ENCODE results near the gene SETDB1. TPM values are rescaled to one million over a fixed set of nuclear protein-coding genes. Genes with fewer than 3 reads are reported as not detected.

The SETDB1 gene
- total and polyA plus RNA-seq, 4 donors = 5.4 to 23.7 (median 14.0) TPM

GRCh38 chr1:150995460-150995859 is 69.3 kb downstream of the SETDB1 start:
- DNase-seq (ENCODE audit: low spot score) = no peak
- H3K9me3 ChIP-seq (ENCODE audit: control insufficient read depth in 4 of 4, low read length in 3 of 4) = no peaks in the 10 kb centered on the region
- H3K9ac ChIP-seq (ENCODE audit: low read depth in 1 of 2, low read length in 2 of 2) = peak overlapping the region in 1 of 2 donors; percentile 14
- H3K4me3 ChIP-seq (ENCODE audit: low read depth in 1 of 3, low read length in 3 of 3) = no peak overlapping the region
- no peaks in the 10 kb centered on the region for H3K27me3 ChIP-seq (ENCODE audit: control insufficient read depth in 4 of 4, insufficient read depth in 4 of 4, low read length in 3 of 4)
- H3K27ac ChIP-seq (ENCODE audit: low read depth in 1 of 2, low read length in 2 of 2) = no peak overlapping the region
- WGBS = 61% methylated on average over 4 of the region's 4 CpGs
- peaks cover 0 to 4% (median 0%) of the 10 kb centered on the region in 4 donors for H3K4me1 ChIP-seq (ENCODE audit: control insufficient read depth in 4 of 4, insufficient read depth in 4 of 4, low read length in 3 of 4)
- TF ChIP-seq HNF4G (IDR thresholded peaks at IDR 0.05) (no peak), ATF3 (IDR thresholded peaks at IDR 0.05) (no peak), GABPA (IDR thresholded peaks at IDR 0.05 in 1 of 2, conservative IDR thresholded peaks at IDR 0.05 in 1 of 2) (no peak), REST (IDR thresholded peaks at IDR 0.05) (no peak)
- peaks cover 6 to 37% (median 31%) of the 10 kb centered on the region in 4 donors for H3K36me3 ChIP-seq (ENCODE audit: control insufficient read depth in 4 of 4, insufficient read depth in 3 of 4, low read depth in 1 of 4, low read length in 3 of 4)

- H3K4me1 ChIP-seq (ENCODE audit: control insufficient read depth in 4 of 4, insufficient read depth in 4 of 4, low read length in 3 of 4) = peaks cover 0 to 4% (median 0%) of the 10 kb centered on the region in 4 donors
- H3K4me3 ChIP-seq (ENCODE audit: low read depth in 1 of 3, low read length in 3 of 3) = no peak overlapping the region
- peak overlapping the region in 1 of 2 donors; percentile 14 for H3K9ac ChIP-seq (ENCODE audit: low read depth in 1 of 2, low read length in 2 of 2)
- no peak for DNase-seq (ENCODE audit: low spot score)
- no peak overlapping the region for H3K27ac ChIP-seq (ENCODE audit: low read depth in 1 of 2, low read length in 2 of 2)
- H3K36me3 ChIP-seq (ENCODE audit: control insufficient read depth in 4 of 4, insufficient read depth in 3 of 4, low read depth in 1 of 4, low read length in 3 of 4) = peaks cover 6 to 37% (median 33%) of the 10 kb centered on the region in 4 donors
- 36% methylated on average over 9 of the region's 9 CpGs for WGBS
- TF ChIP-seq GABPA (IDR thresholded peaks at IDR 0.05 in 1 of 2, conservative IDR thresholded peaks at IDR 0.05 in 1 of 2) (no peak), YY1 (IDR thresholded peaks at IDR 0.05) (no peak), REST (IDR thresholded peaks at IDR 0.05) (no peak), SP1 (IDR thresholded peaks at IDR 0.05) (no peak), FOXA2 (IDR thresholded peaks at IDR 0.05) (no peak), RXRA (IDR thresholded peaks at IDR 0.05) (peak in 1 of 2 donors; percentile 8), EGR1 (IDR thresholded peaks at IDR 0.05; ENCODE audit: low read depth in 2 of 2) (no peak), RAD21 (IDR thresholded peaks at IDR 0.05) (peak; percentile 77 to 79), FOXA1 (IDR thresholded peaks at IDR 0.05) (no peak), MAX (IDR thresholded peaks at IDR 0.05) (no peak), JUND (IDR thresholded peaks at IDR 0.05) (no peak), HNF4G (IDR thresholded peaks at IDR 0.05) (no peak), NR2F2 (IDR thresholded peaks at IDR 0.05) (no peak), CTCF (IDR thresholded peaks at IDR 0.05; ENCODE audit: low read depth, low read length, missing input control) (peak; percentile 75), TAF1 (conservative IDR thresholded peaks at IDR 0.05) (no peak), ATF3 (IDR thresholded peaks at IDR 0.05) (no peak)
- H3K27me3 ChIP-seq (ENCODE audit: control insufficient read depth in 4 of 4, insufficient read depth in 4 of 4, low read length in 3 of 4) = no peaks in the 10 kb centered on the region
- H3K9me3 ChIP-seq (ENCODE audit: control insufficient read depth in 4 of 4, low read length in 3 of 4) = no peaks in the 10 kb centered on the region
These were observed 69.7 kb downstream of the SETDB1 start for GRCh38 chr1:150995896-150996295.
